ENCODE measurements around the gene PRPF6.

The PRPF6 gene

GRCh38 chr20:64037199-64037497, 56.2 kb downstream of the PRPF6 start:
- H3K4me2 ChIP-seq (ENCODE audit: low read length) = peak overlapping the region; percentile 84
- peak overlapping the region; percentile 70 for H3K27ac ChIP-seq (ENCODE audit: low read depth, low read length)
- no peak for TF ChIP-seq EZH2phosphoT487 (IDR thresholded peaks at IDR 0.05; ENCODE audit: borderline replicate concordance, low read length)
- no peak for TF ChIP-seq CTCF (IDR thresholded peaks at IDR 0.05; ENCODE audit: low read depth, low read length, poor library complexity, severe bottlenecking)
- H3K27me3 ChIP-seq (ENCODE audit: control insufficient read depth, low read length) = no peaks in the 10 kb centered on the region
- peak overlapping the region; percentile 74 for H3K4me3 ChIP-seq (ENCODE audit: low read length)
- no peaks in the 10 kb centered on the region for H3K9me2 ChIP-seq (replicated peaks; ENCODE audit: control insufficient read depth, low read length)
- peaks cover 73% of the 10 kb centered on the region for H3K4me1 ChIP-seq (ENCODE audit: control insufficient read depth, low read length)
- no peaks in the 10 kb centered on the region for H3K79me2 ChIP-seq (ENCODE audit: control insufficient read depth, low read length)
- no peaks in the 10 kb centered on the region for H4K20me1 ChIP-seq (ENCODE audit: control insufficient read depth, insufficient read depth, low read depth, low read length)
- peaks cover 26% of the 10 kb centered on the region for H3K36me3 ChIP-seq (ENCODE audit: control insufficient read depth, low read length)
- peaks cover 15% of the 10 kb centered on the region; the same call in 1 of the 2 replicates for H3F3A ChIP-seq (ENCODE audit: control insufficient read depth, insufficient read depth)
- H3K9me3 ChIP-seq (ENCODE audit: control insufficient read depth, insufficient read depth, low read length) = no peaks in the 10 kb centered on the region

GRCh38 chr20:64037498-64038213, 56.7 kb downstream of the PRPF6 start:
- Histone ChIP-seq H3K27ac (ENCODE audit: low read depth, low read length) (peak overlapping the region; percentile 70), H3K4me2 (ENCODE audit: low read length) (peak overlapping the region; percentile 84), H3K27me3 (ENCODE audit: control insufficient read depth, low read length) (no peaks in the 10 kb centered on the region), H3K9me2 (replicated peaks; ENCODE audit: control insufficient read depth, low read length) (no peaks in the 10 kb centered on the region), H4K20me1 (ENCODE audit: control insufficient read depth, insufficient read depth, low read depth, low read length) (no peaks in the 10 kb centered on the region), H3K79me2 (ENCODE audit: control insufficient read depth, low read length) (no peaks in the 10 kb centered on the region), H3K9me3 (ENCODE audit: control insufficient read depth, insufficient read depth, low read length) (no peaks in the 10 kb centered on the region), H3K36me3 (ENCODE audit: control insufficient read depth, low read length) (peaks cover 21% of the 10 kb centered on the region), H3K4me1 (ENCODE audit: control insufficient read depth, low read length) (peaks cover 76% of the 10 kb centered on the region), H3K4me3 (ENCODE audit: low read length) (peak overlapping the region; percentile 74), H3F3A (ENCODE audit: control insufficient read depth, insufficient read depth) (peaks cover 15% of the 10 kb centered on the region; the same call in 1 of the 2 replicates)
- TF ChIP-seq CTCF (IDR thresholded peaks at IDR 0.05; ENCODE audit: low read depth, low read length, poor library complexity, severe bottlenecking) (no peak), EZH2phosphoT487 (IDR thresholded peaks at IDR 0.05; ENCODE audit: borderline replicate concordance, low read length) (no peak)

- Histone ChIP-seq H3K9me2 (replicated peaks; ENCODE audit: control insufficient read depth, low read length) (no peaks in the 10 kb centered on the region), H3F3A (ENCODE audit: control insufficient read depth, insufficient read depth) (peaks cover 15% of the 10 kb centered on the region), H3K27me3 (ENCODE audit: control insufficient read depth, low read length) (no peaks in the 10 kb centered on the region), H3K79me2 (ENCODE audit: control insufficient read depth, low read length) (no peaks in the 10 kb centered on the region), H4K20me1 (ENCODE audit: control insufficient read depth, insufficient read depth, low read depth, low read length) (no peaks in the 10 kb centered on the region), H3K9me3 (ENCODE audit: control insufficient read depth, insufficient read depth, low read length) (no peaks in the 10 kb centered on the region), H3K27ac (ENCODE audit: low read depth, low read length) (peak overlapping the region; percentile 70), H3K4me1 (ENCODE audit: control insufficient read depth, low read length) (peaks cover 76% of the 10 kb centered on the region), H3K36me3 (ENCODE audit: control insufficient read depth, low read length) (peaks cover 21% of the 10 kb centered on the region), H3K4me3 (ENCODE audit: low read length) (peak overlapping the region; percentile 74), H3K4me2 (ENCODE audit: low read length) (peak overlapping the region; percentile 84)
- TF ChIP-seq CTCF (IDR thresholded peaks at IDR 0.05; ENCODE audit: low read depth, low read length, poor library complexity, severe bottlenecking) (no peak), EZH2phosphoT487 (IDR thresholded peaks at IDR 0.05; ENCODE audit: borderline replicate concordance, low read length) (no peak)
Measured at GRCh38 chr20:64038224-64038564, 57.3 kb downstream of the PRPF6 start.
